ENCODE measurements around the gene ATXN10.

Gene ATXN10

DNA sequence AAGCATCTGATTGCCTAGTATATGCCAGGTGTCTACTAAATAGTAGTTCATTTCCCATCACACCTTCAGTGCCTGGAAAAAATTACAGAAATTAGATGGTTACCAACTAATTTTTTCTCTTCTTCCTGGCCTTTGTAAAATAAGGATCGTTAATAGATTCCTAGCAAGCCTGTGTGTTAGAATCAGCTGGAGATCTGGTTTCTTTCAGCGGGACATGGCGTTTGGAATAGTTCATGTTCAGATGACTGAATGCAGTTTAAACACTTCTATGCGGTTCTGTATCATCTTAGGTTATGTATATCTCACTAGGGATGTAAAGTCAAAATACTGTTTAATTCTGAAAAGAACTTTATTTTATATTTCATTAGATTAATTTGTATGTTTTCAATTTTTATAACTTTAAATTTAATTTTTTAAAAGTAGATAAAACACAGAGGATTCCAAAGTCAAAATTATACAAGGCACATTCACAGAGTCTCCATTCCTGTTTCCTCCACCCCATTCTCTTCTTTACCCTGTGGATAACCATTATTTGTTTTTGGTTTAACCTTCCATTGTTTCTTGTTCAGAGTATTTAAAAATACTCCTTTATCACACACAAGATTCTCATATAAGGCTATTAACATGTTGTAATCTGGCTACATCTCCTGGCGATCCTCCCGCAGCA lies 132.8 kb downstream of the ATXN10 start:
- no peak overlapping the region for H3K9ac ChIP-seq (ENCODE audit: low read depth, low read length)
- H3K27me3 ChIP-seq (ENCODE audit: insufficient read depth, low read length), result no peaks in the 10 kb centered on the region
- H3K4me3 ChIP-seq (ENCODE audit: low read length), result no peak overlapping the region
- peaks cover 33% of the 10 kb centered on the region for H3K36me3 ChIP-seq (ENCODE audit: insufficient read depth, low read depth, low read length)
- no peak overlapping the region for H3K27ac ChIP-seq (ENCODE audit: low read length)
- H3K9me3 ChIP-seq (ENCODE audit: insufficient read depth, low read depth, low read length), result no peaks in the 10 kb centered on the region
- no peaks in the 10 kb centered on the region for H3K4me1 ChIP-seq (ENCODE audit: insufficient read depth, low read length)

GRCh38 chr22:45804986-45805325 lies 133.3 kb downstream of the ATXN10 start:
- no peaks in the 10 kb centered on the region for H3K4me1 ChIP-seq (ENCODE audit: insufficient read depth, low read length)
- no peaks in the 10 kb centered on the region for H3K9me3 ChIP-seq (ENCODE audit: insufficient read depth, low read depth, low read length)
- H3K4me3 ChIP-seq (ENCODE audit: low read length), result no peak overlapping the region
- no peak overlapping the region for H3K27ac ChIP-seq (ENCODE audit: low read length)
- H3K9ac ChIP-seq (ENCODE audit: low read depth, low read length), result no peak overlapping the region
- H3K36me3 ChIP-seq (ENCODE audit: insufficient read depth, low read depth, low read length), result peaks cover 35% of the 10 kb centered on the region
- H3K27me3 ChIP-seq (ENCODE audit: insufficient read depth, low read length), result no peaks in the 10 kb centered on the region

DNA sequence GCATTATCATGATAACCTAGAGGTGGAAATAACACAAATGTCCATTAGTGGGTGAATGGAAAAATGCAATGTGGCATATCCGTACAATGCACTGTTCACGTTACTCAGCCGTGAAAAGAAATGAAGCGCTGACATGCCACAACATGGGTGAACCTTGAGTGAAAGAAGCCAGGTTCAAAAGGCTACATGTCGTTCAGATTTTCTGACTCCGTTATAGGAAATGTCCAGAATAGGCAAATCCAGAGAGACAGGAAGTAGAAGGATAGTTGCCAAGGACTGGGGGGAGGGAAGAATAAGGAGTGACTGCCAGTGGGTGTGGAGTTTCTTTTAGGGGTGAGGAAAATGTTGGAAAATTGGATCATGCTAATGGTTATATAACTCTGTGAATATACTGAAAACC lies 133.8 kb downstream of the ATXN10 start:
- no peaks in the 10 kb centered on the region for H3K4me1 ChIP-seq (ENCODE audit: insufficient read depth, low read length)
- no peak overlapping the region for H3K9ac ChIP-seq (ENCODE audit: low read depth, low read length)
- no peaks in the 10 kb centered on the region for H3K9me3 ChIP-seq (ENCODE audit: insufficient read depth, low read depth, low read length)
- H3K4me3 ChIP-seq (ENCODE audit: low read length), result no peak overlapping the region
- no peak overlapping the region for H3K27ac ChIP-seq (ENCODE audit: low read length)
- peaks cover 35% of the 10 kb centered on the region for H3K36me3 ChIP-seq (ENCODE audit: insufficient read depth, low read depth, low read length)
- H3K27me3 ChIP-seq (ENCODE audit: insufficient read depth, low read length), result no peaks in the 10 kb centered on the region

GRCh38 chr22:45807156-45807915 lies 135.7 kb downstream of the ATXN10 start:
- no peaks in the 10 kb centered on the region for H3K9me3 ChIP-seq (ENCODE audit: insufficient read depth, low read depth, low read length)
- H3K9ac ChIP-seq (ENCODE audit: low read depth, low read length), result no peak overlapping the region
- no peaks in the 10 kb centered on the region for H3K4me1 ChIP-seq (ENCODE audit: insufficient read depth, low read length)
- H3K4me3 ChIP-seq (ENCODE audit: low read length), result no peak overlapping the region
- H3K27ac ChIP-seq (ENCODE audit: low read length), result no peak overlapping the region
- H3K36me3 ChIP-seq (ENCODE audit: insufficient read depth, low read depth, low read length), result peaks cover 47% of the 10 kb centered on the region
- H3K27me3 ChIP-seq (ENCODE audit: insufficient read depth, low read length), result no peaks in the 10 kb centered on the region

GRCh38 chr22:45812910-45813309 lies 141.3 kb downstream of the ATXN10 start:
- Histone ChIP-seq H3K36me3 (ENCODE audit: insufficient read depth, low read depth, low read length) (peaks cover 44% of the 10 kb centered on the region), H3K4me3 (ENCODE audit: low read length) (no peak overlapping the region), H3K4me1 (ENCODE audit: insufficient read depth, low read length) (peaks cover 4% of the 10 kb centered on the region; the same call in 1 of the 2 replicates), H3K9ac (ENCODE audit: low read depth, low read length) (no peak overlapping the region), H3K27ac (ENCODE audit: low read length) (no peak overlapping the region), H3K9me3 (ENCODE audit: insufficient read depth, low read depth, low read length) (no peaks in the 10 kb centered on the region), H3K27me3 (ENCODE audit: insufficient read depth, low read length) (no peaks in the 10 kb centered on the region)

- Histone ChIP-seq H3K36me3 (ENCODE audit: insufficient read depth, low read depth, low read length) (peaks cover 33% of the 10 kb centered on the region), H3K4me3 (ENCODE audit: low read length) (no peak overlapping the region), H3K9ac (ENCODE audit: low read depth, low read length) (no peak overlapping the region), H3K4me1 (ENCODE audit: insufficient read depth, low read length) (peaks cover 6% of the 10 kb centered on the region; the same call in 1 of the 2 replicates), H3K9me3 (ENCODE audit: insufficient read depth, low read depth, low read length) (no peaks in the 10 kb centered on the region), H3K27ac (ENCODE audit: low read length) (no peak overlapping the region), H3K27me3 (ENCODE audit: insufficient read depth, low read length) (no peaks in the 10 kb centered on the region)
These were observed 142.6 kb downstream of the ATXN10 start for GRCh38 chr22:45814198-45814597.

GRCh38 chr22:45816776-45817175 lies 145.1 kb downstream of the ATXN10 start:
- Histone ChIP-seq H3K27ac (ENCODE audit: low read length) (no peak overlapping the region), H3K9ac (ENCODE audit: low read depth, low read length) (no peak overlapping the region), H3K36me3 (ENCODE audit: insufficient read depth, low read depth, low read length) (peaks cover 23% of the 10 kb centered on the region), H3K4me3 (ENCODE audit: low read length) (no peak overlapping the region), H3K4me1 (ENCODE audit: insufficient read depth, low read length) (peaks cover 6% of the 10 kb centered on the region; the same call in 1 of the 2 replicates), H3K27me3 (ENCODE audit: insufficient read depth, low read length) (no peaks in the 10 kb centered on the region), H3K9me3 (ENCODE audit: insufficient read depth, low read depth, low read length) (no peaks in the 10 kb centered on the region)

- H3K9ac ChIP-seq (ENCODE audit: low read depth, low read length), result no peak overlapping the region
- H3K9me3 ChIP-seq (ENCODE audit: insufficient read depth, low read depth, low read length), result no peaks in the 10 kb centered on the region
- H3K27me3 ChIP-seq (ENCODE audit: insufficient read depth, low read length), result no peaks in the 10 kb centered on the region
- H3K4me3 ChIP-seq (ENCODE audit: low read length), result no peak overlapping the region
- H3K4me1 ChIP-seq (ENCODE audit: insufficient read depth, low read length), result peaks cover 6% of the 10 kb centered on the region; the same call in 1 of the 2 replicates
- H3K36me3 ChIP-seq (ENCODE audit: insufficient read depth, low read depth, low read length), result peaks cover 18% of the 10 kb centered on the region
- no peak overlapping the region for H3K27ac ChIP-seq (ENCODE audit: low read length)
These were observed 146.2 kb downstream of the ATXN10 start for GRCh38 chr22:45817745-45818423.

GRCh38 chr22:45818424-45819085 lies 146.9 kb downstream of the ATXN10 start:
- H3K9ac ChIP-seq (ENCODE audit: low read depth, low read length), result no peak overlapping the region
- H3K27ac ChIP-seq (ENCODE audit: low read length), result no peak overlapping the region
- H3K9me3 ChIP-seq (ENCODE audit: insufficient read depth, low read depth, low read length), result no peaks in the 10 kb centered on the region
- peaks cover 6% of the 10 kb centered on the region; the same call in 1 of the 2 replicates for H3K4me1 ChIP-seq (ENCODE audit: insufficient read depth, low read length)
- no peak overlapping the region for H3K4me3 ChIP-seq (ENCODE audit: low read length)
- no peaks in the 10 kb centered on the region for H3K27me3 ChIP-seq (ENCODE audit: insufficient read depth, low read length)
- H3K36me3 ChIP-seq (ENCODE audit: insufficient read depth, low read depth, low read length), result peaks cover 16% of the 10 kb centered on the region

DNA sequence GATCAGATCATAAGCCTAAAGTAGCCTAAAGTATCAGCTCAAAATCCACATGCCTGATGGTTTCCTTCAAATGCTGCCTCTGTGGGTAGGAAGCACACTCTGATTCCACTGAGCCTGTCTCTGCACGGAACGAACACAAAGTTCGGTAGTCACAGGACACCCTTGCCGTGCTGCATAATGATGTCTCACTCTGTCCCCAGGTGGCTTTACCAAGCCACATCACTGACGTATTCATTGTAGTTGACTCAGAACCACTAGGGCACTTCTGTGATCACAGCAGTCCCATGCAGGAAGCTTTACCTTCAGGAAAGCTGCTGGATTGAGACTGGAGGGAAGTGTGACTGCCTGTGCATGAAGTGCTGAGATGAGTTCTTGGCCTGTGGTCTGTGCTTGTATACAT lies 147.7 kb downstream of the ATXN10 start:
- peaks cover 8% of the 10 kb centered on the region; the same call in 1 of the 2 replicates for H3K36me3 ChIP-seq (ENCODE audit: insufficient read depth, low read depth, low read length)
- no peaks in the 10 kb centered on the region for H3K27me3 ChIP-seq (ENCODE audit: insufficient read depth, low read length)
- H3K4me3 ChIP-seq (ENCODE audit: low read length), result no peak overlapping the region
- peaks cover 6% of the 10 kb centered on the region; the same call in 1 of the 2 replicates for H3K4me1 ChIP-seq (ENCODE audit: insufficient read depth, low read length)
- H3K9me3 ChIP-seq (ENCODE audit: insufficient read depth, low read depth, low read length), result no peaks in the 10 kb centered on the region
- no peak overlapping the region for H3K9ac ChIP-seq (ENCODE audit: low read depth, low read length)
- no peak overlapping the region for H3K27ac ChIP-seq (ENCODE audit: low read length)

DNA sequence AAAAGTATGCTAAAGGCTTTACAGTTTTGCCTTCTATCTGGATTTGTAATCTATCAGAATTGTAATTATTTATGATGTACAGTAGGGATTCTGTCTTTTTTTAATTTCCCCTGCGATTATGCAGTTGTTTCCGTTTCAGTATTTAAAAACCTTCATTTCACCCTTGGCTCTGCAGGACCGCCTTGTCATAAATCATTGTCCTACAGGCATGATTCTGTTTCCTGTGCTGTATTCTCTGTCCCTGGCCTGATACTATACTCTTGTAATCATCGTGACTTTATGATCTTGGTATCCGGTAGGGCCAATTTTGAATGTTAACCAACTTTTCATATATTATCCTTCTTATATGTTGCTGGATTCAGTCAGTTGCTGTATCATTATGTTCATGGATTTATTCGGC lies 151.7 kb downstream of the ATXN10 start:
- Histone ChIP-seq H3K9me3 (ENCODE audit: insufficient read depth, low read depth, low read length) (no peaks in the 10 kb centered on the region), H3K27ac (ENCODE audit: low read length) (no peak overlapping the region), H3K9ac (ENCODE audit: low read depth, low read length) (no peak overlapping the region), H3K36me3 (ENCODE audit: insufficient read depth, low read depth, low read length) (peaks cover 4% of the 10 kb centered on the region; the same call in 1 of the 2 replicates), H3K4me1 (ENCODE audit: insufficient read depth, low read length) (no peaks in the 10 kb centered on the region; the same call in 1 of the 2 replicates), H3K27me3 (ENCODE audit: insufficient read depth, low read length) (no peaks in the 10 kb centered on the region), H3K4me3 (ENCODE audit: low read length) (no peak overlapping the region)
